Stromal cell of bone marrow (primary cell): ENCODE data around the gene PRPSAP2.
"Not testable (repeated sequence)": the region's sequence is repeated elsewhere in the genome, so short reads cannot be mapped to it uniquely, and the experiment has no call there.

ENCODE experiments used
- DNase-seq: peaks from one replicate; pipeline ENCODE4 v3.0.0-alpha.2; 2012; ENCODE audit warnings: low read depth

Gene PRPSAP2

GRCh38 chr17:18889658-18890057 lies 31.7 kb downstream of the PRPSAP2 start:
- no peak for DNase-seq

- DNase-seq = no peak
Observed at GRCh38 chr17:18891541-18891940, 33.6 kb downstream of the PRPSAP2 start.

- DNase-seq = no peak
Observed at GRCh38 chr17:18896146-18896545, 38.2 kb downstream of the PRPSAP2 start.

GRCh38 chr17:18896947-18897346 lies 39.0 kb downstream of the PRPSAP2 start:
- DNase-seq = no peak

- DNase-seq = no peak
Observed at GRCh38 chr17:18904482-18904881, 46.6 kb downstream of the PRPSAP2 start.

- DNase-seq = no peak
Observed at GRCh38 chr17:18905226-18905625, 47.3 kb downstream of the PRPSAP2 start.

- no peak for DNase-seq
Observed at GRCh38 chr17:18910326-18910725, 52.4 kb downstream of the PRPSAP2 start.

GRCh38 chr17:18910881-18911280 lies 53.0 kb downstream of the PRPSAP2 start:
- no peak for DNase-seq

GRCh38 chr17:18916816-18917500 lies 59.0 kb downstream of the PRPSAP2 start:
- peak; percentile 25 for DNase-seq

GRCh38 chr17:18917506-18918032 lies 59.6 kb downstream of the PRPSAP2 start:
- DNase-seq = no peak

GRCh38 chr17:18919963-18920362 lies 62.0 kb downstream of the PRPSAP2 start:
- DNase-seq = no peak

GRCh38 chr17:18920911-18921441 lies 63.0 kb downstream of the PRPSAP2 start:
- DNase-seq = no peak

- no peak for DNase-seq
Observed at GRCh38 chr17:18921485-18921884, 63.6 kb downstream of the PRPSAP2 start.

GRCh38 chr17:18921912-18922451 lies 64.1 kb downstream of the PRPSAP2 start:
- DNase-seq = no peak

- DNase-seq = not testable (repeated sequence)
Observed at GRCh38 chr17:18922596-18922995, 64.7 kb downstream of the PRPSAP2 start.

- no peak for DNase-seq
Observed at GRCh38 chr17:18925187-18925586, 67.3 kb downstream of the PRPSAP2 start.

- no peak for DNase-seq
Observed at GRCh38 chr17:18928628-18929125, 70.7 kb downstream of the PRPSAP2 start.

- no peak for DNase-seq
Observed at GRCh38 chr17:18932360-18933055, 74.6 kb downstream of the PRPSAP2 start.

GRCh38 chr17:18933102-18934058 lies 75.4 kb downstream of the PRPSAP2 start:
- no peak for DNase-seq

- DNase-seq = no peak
Observed at GRCh38 chr17:18937981-18938691, 80.2 kb downstream of the PRPSAP2 start.

- DNase-seq = no peak
Observed at GRCh38 chr17:18938692-18939023, 80.7 kb downstream of the PRPSAP2 start.
